Measurements from ENCODE around the gene SPECC1L.

- TF ChIP-seq CTCF (IDR thresholded peaks at IDR 0.05; ENCODE audit: borderline replicate concordance, extremely low read depth, low read length, poor library complexity, severe bottlenecking), result no peak
- no peak for TF ChIP-seq EZH2 (IDR thresholded peaks at IDR 0.05; ENCODE audit: borderline replicate concordance, low read depth, low read length, severe bottlenecking)
Observed at GRCh38 chr22:24450610-24451009, 180.0 kb downstream of the SPECC1L start.
